GM23338 (cell line): ENCODE results near the gene AQP5.

ENCODE experiments used
- CREB1 ChIP-seq: fragments of 250-450 bp; sonication (Bioruptor Pico); IDR thresholded peaks from 2 replicates; pipeline ENCODE4 v1.5.0; 2020; ENCODE audit warnings: low read depth, mild to moderate bottlenecking, moderate library complexity
- EZH2 ChIP-seq: fragments of 200-600 bp; sonication (generic); IDR thresholded peaks from one replicate; pipeline ENCODE4 v1.8.0; 2017; ENCODE audit warnings: antibody characterized with exemption, mild to moderate bottlenecking, low read depth; ENCODE audit not compliant: unreplicated experiment
- JUNB ChIP-seq: IDR thresholded peaks from one replicate; pipeline ENCODE4 v1.6.1; 2016; ENCODE audit warnings: antibody characterized with exemption; ENCODE audit not compliant: unreplicated experiment
- POLR2AphosphoS5 ChIP-seq: IDR thresholded peaks from 2 replicates; pipeline ENCODE4 v1.6.1; 2016; ENCODE audit warnings: antibody characterized with exemption, low read depth
- STAT1 ChIP-seq: IDR thresholded peaks from one replicate; pipeline ENCODE4 v1.6.1; 2016; ENCODE audit warnings: antibody characterized with exemption; ENCODE audit not compliant: unreplicated experiment
- ZNF114 ChIP-seq: fragments of 250-450 bp; sonication (Bioruptor Pico); IDR thresholded peaks from 2 replicates; pipeline ENCODE4 v1.5.0; 2020; ENCODE audit warnings: mild to moderate bottlenecking, moderate library complexity
- TF ChIP-seq, protein P1 (sequence below), 2 experiments: fragments of 200-600 bp in 1 of 2; sonication (generic) in 1 of 2; conservative IDR thresholded peaks; 2 replicates each; pipeline versions ENCODE4 v1.5.1 to v1.6.1; 2016 to 2017; ENCODE audit warnings: antibody characterized with exemption in 2 of 2, low read depth in 2 of 2, mild to moderate bottlenecking in 2 of 2, moderate library complexity in 1 of 2
- TF ChIP-seq, protein P2 (sequence below): IDR thresholded peaks from one replicate; pipeline ENCODE4 v1.6.1; 2018; ENCODE audit warnings: antibody characterized with exemption; ENCODE audit not compliant: unreplicated experiment

DNA sequence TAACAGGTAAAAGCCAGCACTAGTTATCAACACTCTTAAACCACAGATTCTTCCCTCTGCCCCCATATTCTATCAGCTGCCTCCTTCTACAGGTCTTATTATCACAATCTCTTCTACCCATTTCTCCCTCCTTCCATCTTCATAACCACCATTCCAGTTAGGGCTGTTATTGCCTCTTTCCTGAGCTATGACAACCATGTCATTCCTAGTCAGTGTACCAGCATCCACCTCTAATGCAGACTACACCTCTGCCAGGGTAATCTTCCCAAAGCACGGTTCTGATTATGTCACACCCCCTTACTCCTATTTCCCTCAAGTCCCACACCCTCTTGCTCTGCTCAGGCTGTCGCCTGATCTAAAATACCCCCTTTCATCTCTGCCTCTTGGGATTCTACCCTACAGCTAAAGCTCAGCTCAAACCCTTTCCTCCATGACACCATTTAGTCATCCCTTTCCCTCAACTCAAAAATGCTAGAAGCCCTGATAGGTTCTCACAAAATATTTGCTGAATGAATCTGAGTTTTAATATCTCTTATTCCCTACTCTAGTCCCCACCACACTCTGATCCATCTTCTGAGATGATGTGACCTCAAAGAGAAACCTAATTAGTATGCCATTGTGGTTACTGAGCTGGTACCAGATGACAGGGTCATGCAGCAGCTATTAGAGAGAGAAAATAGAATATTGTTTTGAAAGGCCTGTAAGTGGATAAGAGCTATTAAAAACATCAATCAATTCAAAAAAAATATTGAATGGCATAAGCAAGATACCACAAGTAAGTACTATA lies 51.9 kb downstream of the AQP5 start:
- TF ChIP-seq CREB1 (CRISPR knock-in tag) (no peak), STAT1 (no peak), JUNB (no peak), POLR2AphosphoS5 (no peak), EZH2 (no peak), ZNF114 (CRISPR knock-in tag) (no peak)
- TF ChIP-seq, protein P1, sequence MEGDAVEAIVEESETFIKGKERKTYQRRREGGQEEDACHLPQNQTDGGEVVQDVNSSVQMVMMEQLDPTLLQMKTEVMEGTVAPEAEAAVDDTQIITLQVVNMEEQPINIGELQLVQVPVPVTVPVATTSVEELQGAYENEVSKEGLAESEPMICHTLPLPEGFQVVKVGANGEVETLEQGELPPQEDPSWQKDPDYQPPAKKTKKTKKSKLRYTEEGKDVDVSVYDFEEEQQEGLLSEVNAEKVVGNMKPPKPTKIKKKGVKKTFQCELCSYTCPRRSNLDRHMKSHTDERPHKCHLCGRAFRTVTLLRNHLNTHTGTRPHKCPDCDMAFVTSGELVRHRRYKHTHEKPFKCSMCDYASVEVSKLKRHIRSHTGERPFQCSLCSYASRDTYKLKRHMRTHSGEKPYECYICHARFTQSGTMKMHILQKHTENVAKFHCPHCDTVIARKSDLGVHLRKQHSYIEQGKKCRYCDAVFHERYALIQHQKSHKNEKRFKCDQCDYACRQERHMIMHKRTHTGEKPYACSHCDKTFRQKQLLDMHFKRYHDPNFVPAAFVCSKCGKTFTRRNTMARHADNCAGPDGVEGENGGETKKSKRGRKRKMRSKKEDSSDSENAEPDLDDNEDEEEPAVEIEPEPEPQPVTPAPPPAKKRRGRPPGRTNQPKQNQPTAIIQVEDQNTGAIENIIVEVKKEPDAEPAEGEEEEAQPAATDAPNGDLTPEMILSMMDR (conservative IDR thresholded peaks at IDR 0.05; ENCODE audit: low read depth in 2 of 2), result no peak
- TF ChIP-seq, protein P2, sequence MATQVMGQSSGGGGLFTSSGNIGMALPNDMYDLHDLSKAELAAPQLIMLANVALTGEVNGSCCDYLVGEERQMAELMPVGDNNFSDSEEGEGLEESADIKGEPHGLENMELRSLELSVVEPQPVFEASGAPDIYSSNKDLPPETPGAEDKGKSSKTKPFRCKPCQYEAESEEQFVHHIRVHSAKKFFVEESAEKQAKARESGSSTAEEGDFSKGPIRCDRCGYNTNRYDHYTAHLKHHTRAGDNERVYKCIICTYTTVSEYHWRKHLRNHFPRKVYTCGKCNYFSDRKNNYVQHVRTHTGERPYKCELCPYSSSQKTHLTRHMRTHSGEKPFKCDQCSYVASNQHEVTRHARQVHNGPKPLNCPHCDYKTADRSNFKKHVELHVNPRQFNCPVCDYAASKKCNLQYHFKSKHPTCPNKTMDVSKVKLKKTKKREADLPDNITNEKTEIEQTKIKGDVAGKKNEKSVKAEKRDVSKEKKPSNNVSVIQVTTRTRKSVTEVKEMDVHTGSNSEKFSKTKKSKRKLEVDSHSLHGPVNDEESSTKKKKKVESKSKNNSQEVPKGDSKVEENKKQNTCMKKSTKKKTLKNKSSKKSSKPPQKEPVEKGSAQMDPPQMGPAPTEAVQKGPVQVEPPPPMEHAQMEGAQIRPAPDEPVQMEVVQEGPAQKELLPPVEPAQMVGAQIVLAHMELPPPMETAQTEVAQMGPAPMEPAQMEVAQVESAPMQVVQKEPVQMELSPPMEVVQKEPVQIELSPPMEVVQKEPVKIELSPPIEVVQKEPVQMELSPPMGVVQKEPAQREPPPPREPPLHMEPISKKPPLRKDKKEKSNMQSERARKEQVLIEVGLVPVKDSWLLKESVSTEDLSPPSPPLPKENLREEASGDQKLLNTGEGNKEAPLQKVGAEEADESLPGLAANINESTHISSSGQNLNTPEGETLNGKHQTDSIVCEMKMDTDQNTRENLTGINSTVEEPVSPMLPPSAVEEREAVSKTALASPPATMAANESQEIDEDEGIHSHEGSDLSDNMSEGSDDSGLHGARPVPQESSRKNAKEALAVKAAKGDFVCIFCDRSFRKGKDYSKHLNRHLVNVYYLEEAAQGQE, result no peak
